IMR-90 (cell line): ENCODE measurements around the gene CLASP1. TPM values are rescaled to one million over a fixed set of nuclear protein-coding genes. Genes with fewer than 3 reads are reported as not detected.
A peak's percentile ranks its signal among the peaks of the same experiment; 100 is the strongest.

Experiments
- ATAC-seq: fragments of 200-7000 bp; cut with Tn5 transposase; 2 replicates; pipeline ENCODE4 v1.9.1; 2020; ENCODE audit warnings: low read depth, mild to moderate bottlenecking, moderate library complexity
- BruUV-seq: library from RNA; stranded (reverse); fragments of 400-500 nt; replicated peaks from 2 replicates; lab custom pipeline; 2021; lab: Mats Ljungman, UMichigan
- CTCF ChIA-PET: fragments of 300-600 bp; formaldehyde crosslinking; extraction: SDS; loops from one replicate; lab custom pipeline; 2021; ENCODE audit warnings: antibody characterized with exemption; lab: Yijun Ruan, JAX
- POLR2A ChIA-PET: fragments of 300-600 bp; sonication (Branson Sonifier 250); formaldehyde crosslinking; loops from one replicate; lab custom pipeline; 2022; ENCODE audit warnings: antibody characterized with exemption; ENCODE audit not compliant: unreplicated experiment; lab: Charles Lee
- DNase-seq: peaks from one replicate; pipeline ENCODE4 v3.0.0; 2013
- H2AFZ ChIP-seq: replicated peaks from 2 replicates; pipeline ENCODE3; 2013; ENCODE audit warnings: low read length, mild to moderate bottlenecking; ENCODE audit not compliant: poor library complexity
- H2AK5ac ChIP-seq: 2 replicates; pipeline ENCODE4 v1.6.1; 2013; ENCODE audit warnings: low read depth, low read length, inconsistent platforms
- H2AK9ac ChIP-seq: replicated peaks from 2 replicates; pipeline ENCODE3; 2013; ENCODE audit warnings: mild to moderate bottlenecking, low read depth, low read length, moderate library complexity; ENCODE audit not compliant: poor library complexity
- H2BK120ac ChIP-seq: 2 replicates; pipeline ENCODE4 v1.6.1; 2013; ENCODE audit warnings: low read depth, low read length, inconsistent platforms
- H2BK15ac ChIP-seq: 3 replicates; pipeline ENCODE4 v1.6.1; 2013; ENCODE audit warnings: low read depth, low read length, inconsistent platforms
- H2BK20ac ChIP-seq: 2 replicates; pipeline ENCODE4 v1.6.1; 2013; ENCODE audit warnings: low read depth, mild to moderate bottlenecking, inconsistent platforms, low read length, moderate library complexity
- H2BK5ac ChIP-seq: 2 replicates; pipeline ENCODE4 v1.6.1; 2013; ENCODE audit warnings: mild to moderate bottlenecking, low read depth, low read length, inconsistent platforms; ENCODE audit not compliant: poor library complexity, severe bottlenecking
- H3K14ac ChIP-seq: replicated peaks from 2 replicates; pipeline ENCODE4 v1.6.1; 2013; ENCODE audit warnings: low read depth, low read length, inconsistent platforms
- H3K18ac ChIP-seq: 2 replicates; pipeline ENCODE4 v1.6.1; 2013; ENCODE audit warnings: low read depth, low read length, control low read depth
- H3K23ac ChIP-seq: 2 replicates; pipeline ENCODE4 v1.6.1; 2013; ENCODE audit warnings: low read depth, low read length, inconsistent platforms
- H3K27ac ChIP-seq: 2 replicates; pipeline ENCODE4 v1.5.1; 2013; ENCODE audit warnings: mild to moderate bottlenecking, control low read depth, low read length; ENCODE audit not compliant: insufficient read depth
- H3K27me3 ChIP-seq: 2 replicates; pipeline ENCODE4 v1.6.1; 2013; ENCODE audit warnings: low read length; ENCODE audit not compliant: control insufficient read depth, insufficient read depth
- H3K36me3 ChIP-seq: 2 replicates; pipeline ENCODE4 v1.6.1; 2013; ENCODE audit warnings: low read length, mixed read lengths; ENCODE audit not compliant: control insufficient read depth, insufficient read depth
- H3K4ac ChIP-seq: 2 replicates; pipeline ENCODE4 v1.6.1; 2013; ENCODE audit warnings: low read depth, low read length, inconsistent platforms
- H3K4me1 ChIP-seq: 2 replicates; pipeline ENCODE4 v1.6.1; 2013; ENCODE audit warnings: low read length, mixed read lengths; ENCODE audit not compliant: control insufficient read depth, insufficient read depth
- H3K4me2 ChIP-seq: 2 replicates; pipeline ENCODE4 v1.6.1; 2013; ENCODE audit warnings: low read depth, mild to moderate bottlenecking, control low read depth, low read length, moderate library complexity
- H3K4me3 ChIP-seq: 2 replicates; pipeline ENCODE4 v1.5.1; 2013; ENCODE audit warnings: low read depth, mild to moderate bottlenecking, control low read depth, low read length, moderate library complexity; ENCODE audit not compliant: insufficient read depth
- H3K56ac ChIP-seq: 2 replicates; pipeline ENCODE4 v1.6.1; 2013; ENCODE audit warnings: low read length, inconsistent platforms; ENCODE audit not compliant: insufficient read depth; ENCODE audit errors: extremely low read depth
- H3K79me1 ChIP-seq, 2 experiments: 2 replicates each; pipeline ENCODE4 v1.6.1; 2013; ENCODE audit warnings: low read length in 2 of 2, inconsistent platforms in 1 of 2, low read depth in 1 of 2
- H3K9ac ChIP-seq: 2 replicates; pipeline ENCODE4 v1.6.1; 2013; ENCODE audit warnings: low read depth, low read length, control low read depth
- H3K9me1 ChIP-seq: 2 replicates; pipeline ENCODE4 v1.6.1; 2013; ENCODE audit warnings: low read length, inconsistent platforms; ENCODE audit not compliant: insufficient read depth
- H3K9me3 ChIP-seq: 2 replicates; pipeline ENCODE4 v1.6.1; 2013; ENCODE audit warnings: low read length; ENCODE audit not compliant: control insufficient read depth, insufficient read depth
- H4K20me1 ChIP-seq: 2 replicates; pipeline ENCODE4 v1.6.1; 2013; ENCODE audit warnings: low read length, inconsistent platforms; ENCODE audit not compliant: insufficient read depth
- H4K5ac ChIP-seq: 2 replicates; pipeline ENCODE4 v1.6.1; 2013; ENCODE audit warnings: mild to moderate bottlenecking, low read depth, low read length, control low read depth
- H4K8ac ChIP-seq, 2 experiments: 2 replicates each; pipeline ENCODE4 v1.6.1; 2013; ENCODE audit warnings: low read depth in 2 of 2, low read length in 2 of 2, control low read depth in 1 of 2, inconsistent platforms in 1 of 2
- H4K91ac ChIP-seq: 2 replicates; pipeline ENCODE4 v1.6.1; 2013; ENCODE audit warnings: low read depth, low read length, inconsistent platforms; ENCODE audit not compliant: insufficient read depth
- BHLHE40 ChIP-seq: fragments of 150-350 bp; IDR thresholded peaks from 2 replicates; pipeline ENCODE4 v1.6.1; 2016; ENCODE audit warnings: mild to moderate bottlenecking, low read depth, low read length
- CHD1 ChIP-seq: IDR thresholded peaks from 2 replicates; pipeline ENCODE4 v1.6.1; 2012; ENCODE audit warnings: low read depth, low read length, improper control_type of control experiment
- CTCF ChIP-seq: conservative IDR thresholded peaks from 2 replicates; pipeline ENCODE4 v1.5.1; 2012; ENCODE audit warnings: mild to moderate bottlenecking, low read depth, low read length, improper control_type of control experiment
- ELK1 ChIP-seq: fragments of 150-350 bp; IDR thresholded peaks from 2 replicates; pipeline ENCODE4 v1.6.1; 2016; ENCODE audit warnings: low read depth, mild to moderate bottlenecking, low read length, moderate library complexity, borderline replicate concordance
- FOS ChIP-seq: fragments of 150-350 bp; IDR thresholded peaks from 2 replicates; pipeline ENCODE4 v1.6.1; 2016; ENCODE audit warnings: low read depth, low read length
- MAZ ChIP-seq: IDR thresholded peaks from 2 replicates; pipeline ENCODE4 v1.6.1; 2012; ENCODE audit warnings: low read depth, mild to moderate bottlenecking, low read length, improper control_type of control experiment, moderate library complexity, borderline replicate concordance
- POLR2A ChIP-seq: IDR thresholded peaks from 2 replicates; pipeline ENCODE4 v1.6.1; 2012; ENCODE audit warnings: mild to moderate bottlenecking, low read depth, low read length
- RAD21 ChIP-seq: IDR thresholded peaks from 2 replicates; pipeline ENCODE4 v1.6.1; 2012; ENCODE audit warnings: low read length, improper control_type of control experiment
- RCOR1 ChIP-seq: IDR thresholded peaks from 2 replicates; pipeline ENCODE4 v1.6.1; 2012; ENCODE audit warnings: mild to moderate bottlenecking, low read length, improper control_type of control experiment; ENCODE audit not compliant: insufficient replicate concordance
- RFX5 ChIP-seq: IDR thresholded peaks from 2 replicates; pipeline ENCODE4 v1.8.0; 2012; ENCODE audit warnings: low read depth, mild to moderate bottlenecking, low read length, moderate library complexity
- SMC3 ChIP-seq: fragments of 150-350 bp; IDR thresholded peaks from 2 replicates; pipeline ENCODE4 v1.6.1; 2016; ENCODE audit warnings: low read depth, mild to moderate bottlenecking, antibody characterized with exemption, low read length, moderate library complexity
- WGBS, 2 experiments: methylation state at CpG; one replicate each; pipeline versions ENCODE4 v1.1.5 to v1.1.7; 2013; ENCODE audit warnings: missing lambda C conversion rate in 2 of 2; ENCODE audit not compliant: insufficient read length in 1 of 2; ENCODE audit errors: extremely low coverage in 2 of 2; 5-methylcytosine and 5-hydroxymethylcytosine counted together
- dilution Hi-C: fragments of 300-500 bp; cut with HindIII; formaldehyde crosslinking; loops from one replicate; pipeline ENCODE4 v1.14.3; 2018; ENCODE audit warnings: low sequenced_read_pairs; ENCODE audit not compliant: unreplicated experiment
- in situ Hi-C: fragments of 300-500 bp; cut with MboI; formaldehyde crosslinking; loops from 3 replicates; pipeline ENCODE4 v1.14.3; 2019; ENCODE audit warnings: low sequenced_read_pairs, inconsistent platforms, mixed read lengths
- intact Hi-C: fragments of 100-400 bp; cut with micrococcal nuclease; formaldehyde crosslinking; loops from 2 replicates; pipeline ENCODE4 v1.10.0; 2022
- polyA plus RNA-seq, 3 experiments: library from polyadenylated mRNA; depleted of rRNA; stranded (reverse); fragments of >200 nt; gene quantifications; 2 replicates each; pipeline ENCODE4 v1.2.3, GENCODE V29; 2012; ENCODE audit warnings: low replicate concordance in 1 of 3
- total RNA-seq: library from RNA; depleted of rRNA; stranded (reverse); fragments of >200 nt; gene quantifications from 2 replicates; pipeline ENCODE4 v1.2.3, GENCODE V29; 2012

CLASP1 gene
- total and polyA plus RNA-seq, 2 of the 4 experiments (the other 2 are of a cell fraction): 12.3 to 33.7 TPM

GRCh38 chr2:121470917-121471316 is 178.3 kb downstream of the CLASP1 start:
- Histone ChIP-seq H3K56ac (no peak overlapping the region), H3K4me2 (no peak overlapping the region), H3K4me3 (no peak overlapping the region), H4K91ac (peak overlapping the region; percentile 23; the same call in 1 of the 2 replicates), H3K36me3 (peaks cover 14% of the 10 kb centered on the region), H3K27me3 (no peaks in the 10 kb centered on the region), H3K79me1 (peaks cover 20 to 46% of the 10 kb centered on the region in 2 experiments), H2BK120ac (no peak overlapping the region; the same call in 1 of the 2 replicates), H3K23ac (no peak overlapping the region), H3K4me1 (peaks cover 16% of the 10 kb centered on the region), H4K20me1 (peaks cover 4% of the 10 kb centered on the region; the same call in 1 of the 2 replicates), H2BK20ac (no peak overlapping the region), H3K9ac (no peak overlapping the region), H2BK5ac (peak overlapping the region; percentile 31), H4K5ac (no peak overlapping the region), H4K8ac (no peak overlapping the region), H3K27ac (no peak overlapping the region), H3K18ac (no peak overlapping the region), H2BK15ac (0 out of 3 replicates have a peak overlapping the region, but pooled peaks have one; percentile 32), H3K4ac (peak overlapping the region; percentile 37; the same call in 1 of the 2 replicates), H3K14ac (no peak overlapping the region), H3K9me1 (peaks cover 16% of the 10 kb centered on the region), H2AK5ac (no peak overlapping the region), H3K9me3 (no peaks in the 10 kb centered on the region), H2AFZ (no peak overlapping the region), H2AK9ac (no peak overlapping the region)
- ATAC-seq (peak; percentile 40), DNase-seq (no peak)
- CTCF ChIA-PET: no interaction called here
- POLR2A ChIA-PET: no interaction called here
- 80% methylated on average over 1 of the region's 4 CpGs; no CpG with 5 or more reads in 1 of the 2 experiments for WGBS, 2 experiments
- in situ Hi-C loops: no loop called here
- BruUV-seq: no TSS peak
- dilution Hi-C loops: no loop called here
- no peak for TF ChIP-seq RAD21
- TF ChIP-seq FOS: no peak
- TF ChIP-seq RFX5: no peak
- TF ChIP-seq RCOR1: no peak
- no peak for TF ChIP-seq CTCF
- no peak for TF ChIP-seq MAZ
- TF ChIP-seq CHD1: no peak
- no peak for TF ChIP-seq POLR2A
- TF ChIP-seq BHLHE40: no peak
- no peak for TF ChIP-seq ELK1
- no peak for TF ChIP-seq SMC3
- intact Hi-C loops: no loop called here
